Measurements from ENCODE around the gene CHTF8. TPM values are rescaled to one million over a fixed set of nuclear protein-coding genes. Genes with fewer than 3 reads are reported as not detected.

The CHTF8 gene
- total RNA-seq, 2 experiments from 2014 or later: 25.8 to 28.5 TPM

GRCh38 chr16:69169607-69170352 is 37.4 kb upstream of the CHTF8 start:
- Mint-ChIP-seq H3K4me3 (no peak overlapping the region), H3K4me1 (ENCODE audit: low read depth) (peaks cover 23% of the 10 kb centered on the region), H3K9me3 (no peaks in the 10 kb centered on the region), H3K27ac (no peak overlapping the region), H3K36me3 (ENCODE audit: low read depth) (peaks cover 58% of the 10 kb centered on the region), H3K27me3 (no peaks in the 10 kb centered on the region)
- Histone ChIP-seq H3K27ac (ENCODE audit: low read depth in 1 of 2, low read length in 2 of 2) (no peak overlapping the region), H3K27me3 (ENCODE audit: control insufficient read depth in 1 of 2, insufficient read depth in 2 of 2, low read length in 2 of 2) (no peaks in the 10 kb centered on the region), H3K4me1 (ENCODE audit: insufficient read depth, low read length) (peaks cover 14% of the 10 kb centered on the region), H3K9me3 (ENCODE audit: control insufficient read depth in 1 of 2, insufficient read depth in 1 of 2, low read length in 2 of 2) (no peaks in the 10 kb centered on the region), H3K4me3 (ENCODE audit: low read length) (no peak overlapping the region), H3K36me3 (ENCODE audit: insufficient read depth, low read length) (peaks cover 43% of the 10 kb centered on the region)
- intact Hi-C loops (cut with DNase I, micrococcal nuclease): no loop called here
- TF ChIP-seq CTCF (IDR thresholded peaks at IDR 0.05): no peak
- CTCF ChIA-PET: no interaction called here
- POLR2A ChIA-PET: interaction anchor here (1.5 kb wide), 1 partner anchor 17 kb away, joined by 3 read pairs; the partner anchor contains the start of gene SNTB2
- DNase-seq (no peak), ATAC-seq (ENCODE audit: poor library complexity) (no peak)

- DNase-seq (no peak), ATAC-seq (ENCODE audit: poor library complexity) (no peak)
- no peaks in the 10 kb centered on the region for H3K27me3 Mint-ChIP-seq
- H3K4me1 Mint-ChIP-seq (ENCODE audit: low read depth): peaks cover 23% of the 10 kb centered on the region
- no peak overlapping the region for H3K27ac ChIP-seq (ENCODE audit: low read depth in 1 of 2, low read length in 2 of 2)
- intact Hi-C loops (cut with DNase I, micrococcal nuclease): no loop called here
- CTCF ChIA-PET: no interaction called here
- H3K27ac Mint-ChIP-seq: no peak overlapping the region
- no peak for TF ChIP-seq CTCF (IDR thresholded peaks at IDR 0.05)
- H3K27me3 ChIP-seq (ENCODE audit: control insufficient read depth in 1 of 2, insufficient read depth in 2 of 2, low read length in 2 of 2): no peaks in the 10 kb centered on the region
- peaks cover 64% of the 10 kb centered on the region for H3K36me3 Mint-ChIP-seq (ENCODE audit: low read depth)
- no peak overlapping the region for H3K4me3 Mint-ChIP-seq
- peaks cover 45% of the 10 kb centered on the region for H3K36me3 ChIP-seq (ENCODE audit: insufficient read depth, low read length)
- peaks cover 14% of the 10 kb centered on the region for H3K4me1 ChIP-seq (ENCODE audit: insufficient read depth, low read length)
- H3K9me3 ChIP-seq (ENCODE audit: control insufficient read depth in 1 of 2, insufficient read depth in 1 of 2, low read length in 2 of 2): no peaks in the 10 kb centered on the region
- no peaks in the 10 kb centered on the region for H3K9me3 Mint-ChIP-seq
- POLR2A ChIA-PET: interaction anchor here (1.3 kb wide), 1 partner anchor 17 kb away, joined by 7 read pairs; the partner anchor contains the start of gene SNTB2
- H3K4me3 ChIP-seq (ENCODE audit: low read length): no peak overlapping the region
Measured at GRCh38 chr16:69169051-69169450, 36.7 kb upstream of the CHTF8 start.

- ChIA-PET POLR2A (interaction anchor here (0.6 to 2.1 kb wide), 4 partner anchors 20 to 647 kb away, joined by 3 to 20 read pairs (median 4); partner anchors contain the start of gene SNTB2), CTCF (interaction anchor here (1.9 kb wide), 1 partner anchor 17 kb away, joined by 6 read pairs; no protein-coding TSS in a partner anchor)
- Mint-ChIP-seq H3K4me3 (no peak overlapping the region), H3K27ac (peak overlapping the region; percentile 50), H3K4me1 (ENCODE audit: low read depth) (peaks cover 23% of the 10 kb centered on the region), H3K36me3 (ENCODE audit: low read depth) (peaks cover 78% of the 10 kb centered on the region), H3K27me3 (no peaks in the 10 kb centered on the region), H3K9me3 (no peaks in the 10 kb centered on the region)
- Histone ChIP-seq H3K9me3 (ENCODE audit: control insufficient read depth in 1 of 2, insufficient read depth in 1 of 2, low read length in 2 of 2) (no peaks in the 10 kb centered on the region), H3K36me3 (ENCODE audit: insufficient read depth, low read length) (peaks cover 57% of the 10 kb centered on the region), H3K27ac (ENCODE audit: low read depth in 1 of 2, low read length in 2 of 2) (no peak overlapping the region), H3K4me1 (ENCODE audit: insufficient read depth, low read length) (peaks cover 14% of the 10 kb centered on the region), H3K27me3 (ENCODE audit: control insufficient read depth in 1 of 2, insufficient read depth in 2 of 2, low read length in 2 of 2) (no peaks in the 10 kb centered on the region), H3K4me3 (ENCODE audit: low read length) (no peak overlapping the region)
- intact Hi-C loops (cut with DNase I, micrococcal nuclease): no loop called here
- no peak for DNase-seq
- ATAC-seq (ENCODE audit: poor library complexity): no peak
- no peak for TF ChIP-seq CTCF (IDR thresholded peaks at IDR 0.05)
Measured at GRCh38 chr16:69166946-69167930, 34.9 kb upstream of the CHTF8 start.

Data from CD4-positive, alpha-beta T cell (primary cell).